Fibroblast of lung (primary cell): ENCODE data around the gene CALCR. TPM values are rescaled to one million over a fixed set of nuclear protein-coding genes. Genes with fewer than 3 reads are reported as not detected.

ENCODE experiments used
- DNase-seq, 2 donors: peaks; one replicate each; pipeline versions ENCODE4 v3.0.0 to v3.0.0-alpha.2; 2010; ENCODE audit warnings: low read depth in 2 of 2
- H2AFZ ChIP-seq: 2 replicates; pipeline ENCODE4 v1.5.1; 2012; ENCODE audit warnings: low read length, control low read depth, inconsistent platforms
- H3K27ac ChIP-seq: 2 replicates; pipeline ENCODE4 v1.5.1; 2011; ENCODE audit warnings: low read length, control low read depth; ENCODE audit not compliant: insufficient read depth
- H3K27me3 ChIP-seq: 2 replicates; pipeline ENCODE4 v1.5.1; 2011; ENCODE audit warnings: mild to moderate bottlenecking, low read length; ENCODE audit not compliant: control insufficient read depth, insufficient read depth
- H3K36me3 ChIP-seq: 2 replicates; pipeline ENCODE4 v1.5.1; 2011; ENCODE audit warnings: low read length; ENCODE audit not compliant: control insufficient read depth, insufficient read depth
- H3K4me1 ChIP-seq: 2 replicates; pipeline ENCODE4 v1.5.1; 2011; ENCODE audit warnings: low read length; ENCODE audit not compliant: control insufficient read depth, insufficient read depth; ENCODE audit errors: extremely low read depth
- H3K4me2 ChIP-seq: 2 replicates; pipeline ENCODE4 v1.5.1; 2011; ENCODE audit warnings: low read length, control low read depth; ENCODE audit not compliant: insufficient read depth; ENCODE audit errors: extremely low read depth
- H3K4me3 ChIP-seq, 4 experiments: fragments of 200-600 bp in 1 of 4; sonication (generic) in 1 of 4; replicated peaks in 1 of 4; 2 replicates each; pipeline ENCODE4 v1.5.1; 2011 to 2016; ENCODE audit warnings: low read length in 4 of 4, low read depth in 3 of 4, mild to moderate bottlenecking in 3 of 4, control low read depth in 2 of 4, inconsistent platforms in 1 of 4, mixed read lengths in 1 of 4; ENCODE audit not compliant: insufficient read depth in 1 of 4; ENCODE audit errors: control extremely low read depth in 1 of 4
- H3K79me2 ChIP-seq: 2 replicates; pipeline ENCODE4 v1.5.1; 2012; ENCODE audit warnings: mild to moderate bottlenecking, low read length, inconsistent platforms; ENCODE audit not compliant: control insufficient read depth, insufficient read depth
- H3K9ac ChIP-seq: 2 replicates; pipeline ENCODE4 v1.5.1; 2011; ENCODE audit warnings: mild to moderate bottlenecking, low read length, control low read depth; ENCODE audit not compliant: insufficient read depth
- H3K9me3 ChIP-seq: 2 replicates; pipeline ENCODE4 v1.5.1; 2012; ENCODE audit warnings: low read depth, low read length; ENCODE audit not compliant: control insufficient read depth, insufficient read depth
- H4K20me1 ChIP-seq: 2 replicates; pipeline ENCODE4 v1.5.1; 2011; ENCODE audit warnings: low read length; ENCODE audit not compliant: control insufficient read depth, insufficient read depth; ENCODE audit errors: extremely low read depth
- EZH2 ChIP-seq: IDR thresholded peaks from 2 replicates; pipeline ENCODE4 v1.5.1; 2012; ENCODE audit warnings: low read length, control low read depth, mild to moderate bottlenecking; ENCODE audit errors: missing control alignments
- polyA plus RNA-seq, 2 donors: library from polyadenylated mRNA; depleted of rRNA in 1 of 2; stranded (reverse) in 1 of 2; unstranded in 1 of 2; fragments of >200 nt; gene quantifications; 2 replicates each; pipeline ENCODE4 v1.2.1, GENCODE V29; 2011 to 2012; ENCODE audit warnings: missing spikeins in 1 of 2
- total RNA-seq: library from RNA; depleted of rRNA; stranded (reverse); fragments of >200 nt; gene quantifications from 2 replicates; pipeline ENCODE4 v1.2.1, GENCODE V29; 2014
- TF ChIP-seq, protein P1 (sequence below), 2 donors: IDR thresholded peaks in 1 of 2; conservative IDR thresholded peaks in 1 of 2; 1 replicate in 1 of 2; 2 replicates in 1 of 2; pipeline ENCODE4 v1.5.1; 2011 to 2012; ENCODE audit warnings: low read length in 2 of 2, control low read depth in 1 of 2, inconsistent platforms in 1 of 2, low read depth in 1 of 2, mild to moderate bottlenecking in 1 of 2

Gene CALCR
- total and polyA plus RNA-seq, 2 donors (not counting 1 experiment from before 2014, with no cell fraction given), result not detected

DNA sequence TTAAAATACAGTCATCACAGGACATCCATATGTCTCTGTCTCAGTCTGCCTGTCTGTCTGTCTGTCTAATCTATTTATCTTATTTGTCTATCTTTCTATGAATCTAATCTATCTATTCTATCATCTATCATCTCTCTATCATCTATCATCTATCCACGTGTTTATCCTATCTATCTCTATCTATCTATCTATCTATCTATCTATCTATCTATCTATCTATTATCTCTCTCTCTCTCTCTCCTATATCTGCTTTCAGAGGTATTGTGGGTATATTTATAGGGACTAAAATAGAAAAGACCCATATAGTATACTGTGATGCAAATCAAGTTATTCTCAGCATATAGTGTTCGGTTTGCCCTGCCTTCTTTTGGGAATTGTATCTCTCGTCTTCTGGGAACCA, 174.9 kb downstream of the CALCR start:
- TF ChIP-seq EZH2, result no peak
- TF ChIP-seq, protein P1, sequence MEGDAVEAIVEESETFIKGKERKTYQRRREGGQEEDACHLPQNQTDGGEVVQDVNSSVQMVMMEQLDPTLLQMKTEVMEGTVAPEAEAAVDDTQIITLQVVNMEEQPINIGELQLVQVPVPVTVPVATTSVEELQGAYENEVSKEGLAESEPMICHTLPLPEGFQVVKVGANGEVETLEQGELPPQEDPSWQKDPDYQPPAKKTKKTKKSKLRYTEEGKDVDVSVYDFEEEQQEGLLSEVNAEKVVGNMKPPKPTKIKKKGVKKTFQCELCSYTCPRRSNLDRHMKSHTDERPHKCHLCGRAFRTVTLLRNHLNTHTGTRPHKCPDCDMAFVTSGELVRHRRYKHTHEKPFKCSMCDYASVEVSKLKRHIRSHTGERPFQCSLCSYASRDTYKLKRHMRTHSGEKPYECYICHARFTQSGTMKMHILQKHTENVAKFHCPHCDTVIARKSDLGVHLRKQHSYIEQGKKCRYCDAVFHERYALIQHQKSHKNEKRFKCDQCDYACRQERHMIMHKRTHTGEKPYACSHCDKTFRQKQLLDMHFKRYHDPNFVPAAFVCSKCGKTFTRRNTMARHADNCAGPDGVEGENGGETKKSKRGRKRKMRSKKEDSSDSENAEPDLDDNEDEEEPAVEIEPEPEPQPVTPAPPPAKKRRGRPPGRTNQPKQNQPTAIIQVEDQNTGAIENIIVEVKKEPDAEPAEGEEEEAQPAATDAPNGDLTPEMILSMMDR (conservative IDR thresholded peaks at IDR 0.05 in 1 of 2, IDR thresholded peaks at IDR 0.05 in 1 of 2; ENCODE audit: low read depth in 1 of 2, low read length in 2 of 2), result no peak
- H3K79me2 ChIP-seq, result no peaks in the 10 kb centered on the region
- no peaks in the 10 kb centered on the region for H3K4me1 ChIP-seq
- H3K9me3 ChIP-seq, result no peaks in the 10 kb centered on the region
- no peak overlapping the region for H3K9ac ChIP-seq
- H3K4me2 ChIP-seq, result no peak overlapping the region
- H3K27ac ChIP-seq, result no peak overlapping the region
- H2AFZ ChIP-seq, result no peak overlapping the region
- no peak for DNase-seq
- H4K20me1 ChIP-seq, result no peaks in the 10 kb centered on the region
- H3K27me3 ChIP-seq, result no peaks in the 10 kb centered on the region
- no peaks in the 10 kb centered on the region for H3K36me3 ChIP-seq
- no peak overlapping the region for H3K4me3 ChIP-seq

DNA sequence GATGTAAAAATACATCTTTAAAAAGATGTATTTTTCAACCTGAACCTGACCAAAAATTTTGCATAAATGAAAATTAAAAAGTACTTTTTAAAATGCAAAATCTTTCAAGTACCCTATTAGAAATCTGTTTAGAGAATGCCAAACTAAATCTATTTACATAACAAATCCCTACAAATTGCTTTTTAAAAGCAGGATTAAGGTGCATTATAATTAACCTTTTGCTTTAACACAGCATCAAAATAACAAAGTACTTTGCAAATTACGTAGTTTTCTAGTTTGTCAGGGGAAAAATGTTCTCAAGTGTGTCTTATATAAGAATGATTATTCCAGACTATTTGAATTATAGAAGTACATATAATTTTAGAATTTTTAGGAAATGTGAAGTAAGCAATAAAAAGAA, 181.5 kb downstream of the CALCR start:
- Histone ChIP-seq H3K9me3 (no peaks in the 10 kb centered on the region), H3K79me2 (no peaks in the 10 kb centered on the region), H3K9ac (no peak overlapping the region), H3K4me3 (no peak overlapping the region), H3K36me3 (no peaks in the 10 kb centered on the region), H3K4me1 (no peaks in the 10 kb centered on the region), H3K4me2 (no peak overlapping the region), H3K27me3 (peaks cover 6% of the 10 kb centered on the region), H4K20me1 (no peaks in the 10 kb centered on the region), H3K27ac (no peak overlapping the region), H2AFZ (no peak overlapping the region)
- no peak for DNase-seq
- no peak for TF ChIP-seq EZH2
- TF ChIP-seq, protein P1 (conservative IDR thresholded peaks at IDR 0.05 in 1 of 2, IDR thresholded peaks at IDR 0.05 in 1 of 2; ENCODE audit: low read depth in 1 of 2, low read length in 2 of 2), result no peak

DNA sequence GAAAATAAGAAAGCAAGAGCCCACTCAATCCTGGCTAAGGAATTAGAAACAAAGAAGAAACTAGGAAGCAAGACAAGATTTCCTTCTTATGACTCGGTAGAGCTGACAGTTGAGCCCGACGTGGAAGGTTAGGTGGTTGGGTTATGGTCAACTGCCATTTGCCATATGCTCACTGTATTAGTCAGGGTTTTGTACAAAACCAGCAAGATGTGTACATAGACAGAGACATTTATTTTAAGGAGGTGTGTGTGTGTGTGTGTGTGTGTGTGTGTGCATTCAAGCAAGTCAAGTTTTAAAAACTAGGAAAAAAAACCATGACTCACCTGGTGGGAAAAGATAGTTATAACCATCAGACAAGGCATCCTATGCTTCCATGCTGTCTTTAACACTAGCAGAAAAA, 183.9 kb downstream of the CALCR start:
- H3K4me2 ChIP-seq, result no peak overlapping the region
- H3K9me3 ChIP-seq, result no peaks in the 10 kb centered on the region
- TF ChIP-seq, protein P1 (conservative IDR thresholded peaks at IDR 0.05 in 1 of 2, IDR thresholded peaks at IDR 0.05 in 1 of 2; ENCODE audit: low read depth in 1 of 2, low read length in 2 of 2), result no peak
- no peak for TF ChIP-seq EZH2
- H4K20me1 ChIP-seq, result no peaks in the 10 kb centered on the region
- H3K79me2 ChIP-seq, result no peaks in the 10 kb centered on the region
- H3K9ac ChIP-seq, result no peak overlapping the region
- H2AFZ ChIP-seq, result no peak overlapping the region
- no peak overlapping the region for H3K4me3 ChIP-seq
- no peaks in the 10 kb centered on the region for H3K36me3 ChIP-seq
- DNase-seq, result no peak
- H3K27me3 ChIP-seq, result peaks cover 6% of the 10 kb centered on the region
- H3K27ac ChIP-seq, result no peak overlapping the region
- H3K4me1 ChIP-seq, result no peaks in the 10 kb centered on the region
